Sigmoid colon (tissue), 4 donors: ENCODE data around the gene PCDH19.

Experiments
- CTCF ChIP-seq, 4 experiments: fragments of 450-650 bp in 3 of 4; fragments of 200-600 bp in 1 of 4; IDR thresholded peaks; one replicate each; pipeline ENCODE4 v1.5.1; 2016 to 2019; ENCODE audit warnings: antibody characterized with exemption in 4 of 4, mild to moderate bottlenecking in 3 of 4, moderate library complexity in 2 of 4
- EP300 ChIP-seq, 4 donors: sonication (generic); formaldehyde crosslinking; IDR thresholded peaks; one replicate each; pipeline ENCODE4 v1.6.1; 2017; ENCODE audit warnings: antibody characterized with exemption in 4 of 4
- POLR2AphosphoS5 ChIP-seq, 4 donors: sonication (generic); formaldehyde crosslinking; IDR thresholded peaks; one replicate each; pipeline ENCODE4 v1.6.1; 2017; ENCODE audit warnings: antibody characterized with exemption in 4 of 4

- TF ChIP-seq POLR2AphosphoS5 (IDR thresholded peaks at IDR 0.05): no peak
- TF ChIP-seq CTCF (IDR thresholded peaks at IDR 0.05): no peak
- no peak for TF ChIP-seq EP300 (IDR thresholded peaks at IDR 0.05)
Observed at GRCh38 chrX:100407784-100408712, 2.0 kb downstream of the PCDH19 start.
